ENCODE data around the gene OR51A2. TPM values are rescaled to one million over a fixed set of nuclear protein-coding genes. Genes with fewer than 3 reads are reported as not detected.

OR51A2 gene
- total RNA-seq, 2 experiments from 2014 or later: not detected

- H3K27ac Mint-ChIP-seq: no peak overlapping the region
- CTCF ChIA-PET: no interaction called here
- DNase-seq: no peak
- intact Hi-C loops (cut with micrococcal nuclease): no loop called here
- POLR2A ChIA-PET: no interaction called here
- H3K36me3 Mint-ChIP-seq (ENCODE audit: low read depth): no peaks in the 10 kb centered on the region
- H3K4me3 Mint-ChIP-seq: no peak overlapping the region
- no peak for TF ChIP-seq CTCF (IDR thresholded peaks at IDR 0.05)
- peaks cover 3% of the 10 kb centered on the region for H3K9me3 Mint-ChIP-seq
- no peak for ATAC-seq
- no peaks in the 10 kb centered on the region for H3K27me3 Mint-ChIP-seq
- H3K4me1 Mint-ChIP-seq (ENCODE audit: low read depth): no peaks in the 10 kb centered on the region
These were observed 27.2 kb upstream of the OR51A2 start for GRCh38 chr11:4982678-4983077.

- H3K27me3 Mint-ChIP-seq: no peaks in the 10 kb centered on the region
- CTCF ChIA-PET: no interaction called here
- no peak overlapping the region for H3K4me3 Mint-ChIP-seq
- POLR2A ChIA-PET: no interaction called here
- H3K36me3 Mint-ChIP-seq (ENCODE audit: low read depth): no peaks in the 10 kb centered on the region
- ATAC-seq: no peak
- intact Hi-C loops (cut with micrococcal nuclease): no loop called here
- H3K4me1 Mint-ChIP-seq (ENCODE audit: low read depth): no peaks in the 10 kb centered on the region
- H3K9me3 Mint-ChIP-seq: peaks cover 4% of the 10 kb centered on the region
- DNase-seq: no peak
- no peak overlapping the region for H3K27ac Mint-ChIP-seq
- TF ChIP-seq CTCF (IDR thresholded peaks at IDR 0.05): no peak
These were observed 23.5 kb upstream of the OR51A2 start for GRCh38 chr11:4979036-4979435.

GRCh38 chr11:4975436-4975835 lies 19.9 kb upstream of the OR51A2 start:
- Mint-ChIP-seq H3K27me3 (no peaks in the 10 kb centered on the region), H3K36me3 (ENCODE audit: low read depth) (no peaks in the 10 kb centered on the region), H3K9me3 (peaks cover 4% of the 10 kb centered on the region), H3K4me3 (no peak overlapping the region), H3K27ac (no peak overlapping the region), H3K4me1 (ENCODE audit: low read depth) (no peaks in the 10 kb centered on the region)
- ATAC-seq: no peak
- no peak for DNase-seq
- no peak for TF ChIP-seq CTCF (IDR thresholded peaks at IDR 0.05)
- ChIA-PET CTCF (no interaction called here), POLR2A (no interaction called here)
- intact Hi-C loops (cut with micrococcal nuclease): no loop called here

GRCh38 chr11:4962816-4963215 lies 7.3 kb upstream of the OR51A2 start:
- intact Hi-C loops (cut with micrococcal nuclease): no loop called here
- ATAC-seq: no peak
- H3K4me3 Mint-ChIP-seq: no peak overlapping the region
- CTCF ChIA-PET: no interaction called here
- no peak for DNase-seq
- no peak overlapping the region for H3K27ac Mint-ChIP-seq
- no peak for TF ChIP-seq CTCF (IDR thresholded peaks at IDR 0.05)
- no peaks in the 10 kb centered on the region for H3K9me3 Mint-ChIP-seq
- no peaks in the 10 kb centered on the region for H3K27me3 Mint-ChIP-seq
- no peaks in the 10 kb centered on the region for H3K4me1 Mint-ChIP-seq (ENCODE audit: low read depth)
- POLR2A ChIA-PET: no interaction called here
- no peaks in the 10 kb centered on the region for H3K36me3 Mint-ChIP-seq (ENCODE audit: low read depth)

- intact Hi-C loops (cut with micrococcal nuclease): no loop called here
- POLR2A ChIA-PET: no interaction called here
- no peak overlapping the region for H3K27ac Mint-ChIP-seq
- CTCF ChIA-PET: no interaction called here
- no peak for TF ChIP-seq CTCF (IDR thresholded peaks at IDR 0.05)
- no peak for DNase-seq
- H3K27me3 Mint-ChIP-seq: no peaks in the 10 kb centered on the region
- no peaks in the 10 kb centered on the region for H3K9me3 Mint-ChIP-seq
- no peak for ATAC-seq
- H3K36me3 Mint-ChIP-seq (ENCODE audit: low read depth): no peaks in the 10 kb centered on the region
- H3K4me1 Mint-ChIP-seq (ENCODE audit: low read depth): no peaks in the 10 kb centered on the region
- H3K4me3 Mint-ChIP-seq: no peak overlapping the region
These were observed 5.4 kb upstream of the OR51A2 start for GRCh38 chr11:4960877-4961276.
